Measurements from ENCODE around the gene ANKRD11.

- TF ChIP-seq POLR2AphosphoS5 (IDR thresholded peaks at IDR 0.05) (no peak), POLR2A (IDR thresholded peaks at IDR 0.05) (no peak), EP300 (IDR thresholded peaks at IDR 0.05) (no peak)
- TF ChIP-seq, protein P1, sequence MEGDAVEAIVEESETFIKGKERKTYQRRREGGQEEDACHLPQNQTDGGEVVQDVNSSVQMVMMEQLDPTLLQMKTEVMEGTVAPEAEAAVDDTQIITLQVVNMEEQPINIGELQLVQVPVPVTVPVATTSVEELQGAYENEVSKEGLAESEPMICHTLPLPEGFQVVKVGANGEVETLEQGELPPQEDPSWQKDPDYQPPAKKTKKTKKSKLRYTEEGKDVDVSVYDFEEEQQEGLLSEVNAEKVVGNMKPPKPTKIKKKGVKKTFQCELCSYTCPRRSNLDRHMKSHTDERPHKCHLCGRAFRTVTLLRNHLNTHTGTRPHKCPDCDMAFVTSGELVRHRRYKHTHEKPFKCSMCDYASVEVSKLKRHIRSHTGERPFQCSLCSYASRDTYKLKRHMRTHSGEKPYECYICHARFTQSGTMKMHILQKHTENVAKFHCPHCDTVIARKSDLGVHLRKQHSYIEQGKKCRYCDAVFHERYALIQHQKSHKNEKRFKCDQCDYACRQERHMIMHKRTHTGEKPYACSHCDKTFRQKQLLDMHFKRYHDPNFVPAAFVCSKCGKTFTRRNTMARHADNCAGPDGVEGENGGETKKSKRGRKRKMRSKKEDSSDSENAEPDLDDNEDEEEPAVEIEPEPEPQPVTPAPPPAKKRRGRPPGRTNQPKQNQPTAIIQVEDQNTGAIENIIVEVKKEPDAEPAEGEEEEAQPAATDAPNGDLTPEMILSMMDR (IDR thresholded peaks at IDR 0.05): no peak
Measured at GRCh38 chr16:89349947-89350633, 140.3 kb downstream of the ANKRD11 start.
